ENCODE measurements around the gene HSD3B7. TPM values are rescaled to one million over a fixed set of nuclear protein-coding genes. Genes with fewer than 3 reads are reported as not detected.

Gene HSD3B7
- total RNA-seq, 2 experiments from 2014 or later = 1.6 to 2.2 TPM

- no peaks in the 10 kb centered on the region for H3K27me3 Mint-ChIP-seq
- H3K36me3 Mint-ChIP-seq (ENCODE audit: low read depth) = peaks cover 18% of the 10 kb centered on the region
- no peaks in the 10 kb centered on the region for H3K9me3 Mint-ChIP-seq (ENCODE audit: low read depth)
- DNase-seq (no peak), ATAC-seq (no peak)
- POLR2A ChIA-PET = interaction anchor here (1.0 kb wide), 1 partner anchor 158 kb away, joined by 3 read pairs; no protein-coding TSS in a partner anchor
- H3K27ac Mint-ChIP-seq = no peak overlapping the region
- no peak overlapping the region for H3K4me3 Mint-ChIP-seq
- peaks cover 3% of the 10 kb centered on the region for H3K4me1 Mint-ChIP-seq
- intact Hi-C loops (cut with DNase I, micrococcal nuclease) = loop anchor here (10.0 kb wide), 2 partner anchors 111 to 311 kb away; partner anchors contain the start of gene VKORC1 (in 1 of the 2)
- CTCF ChIA-PET = interaction anchor here (0.5 to 5.2 kb wide), 24 partner anchors 9 to 885 kb away, joined by 3 to 35 read pairs (median 4); no protein-coding TSS in a partner anchor
Observed at GRCh38 chr16:30983898-30984610, 953 bp upstream of the HSD3B7 start.

- ChIA-PET POLR2A (interaction anchor here (0.5 to 1.0 kb wide), 4 partner anchors 88 to 457 kb away, joined by 3 to 4 read pairs (median 3); partner anchors contain the start of genes ZNF646, ZNF668 and ZNF843), CTCF (interaction anchor here (0.5 to 5.2 kb wide), 22 partner anchors 9 to 883 kb away, joined by 3 to 35 read pairs (median 4); no protein-coding TSS in a partner anchor)
- Mint-ChIP-seq H3K27me3 (no peaks in the 10 kb centered on the region), H3K36me3 (ENCODE audit: low read depth) (peaks cover 18% of the 10 kb centered on the region), H3K4me3 (no peak overlapping the region), H3K27ac (peak overlapping the region; percentile 31), H3K9me3 (ENCODE audit: low read depth) (no peaks in the 10 kb centered on the region), H3K4me1 (peaks cover 3% of the 10 kb centered on the region)
- intact Hi-C loops (cut with DNase I, micrococcal nuclease) = loop anchor here (1.0 to 10.0 kb wide), 7 partner anchors 89 to 883 kb away; partner anchors contain the start of genes VKORC1 (in 1 of the 2), ZNF646 (in 1 of the 2) and ZNF668 (in 1 of the 2)
- DNase-seq (peak; percentile 39), ATAC-seq (peak; percentile 40)
Observed at GRCh38 chr16:30985401-30986128, 558 bp downstream of the HSD3B7 start.

GRCh38 chr16:30986129-30986991, 1.4 kb downstream of the HSD3B7 start:
- no peak for DNase-seq
- CTCF ChIA-PET = interaction anchor here (0.6 to 5.2 kb wide), 10 partner anchors 8 to 474 kb away, joined by 3 to 35 read pairs (median 4); no protein-coding TSS in a partner anchor
- no peak overlapping the region for H3K27ac Mint-ChIP-seq
- peaks cover 3% of the 10 kb centered on the region for H3K4me1 Mint-ChIP-seq
- intact Hi-C loops (cut with DNase I, micrococcal nuclease) = loop anchor here (10.0 kb wide), 2 partner anchors 108 to 308 kb away; partner anchors contain the start of gene VKORC1 (in 1 of the 2)
- POLR2A ChIA-PET = interaction anchor here (0.5 to 0.8 kb wide), 3 partner anchors 88 to 456 kb away, joined by 3 to 4 read pairs (median 3); partner anchors contain the start of genes ZNF646, ZNF668 and ZNF843
- peaks cover 13% of the 10 kb centered on the region for H3K36me3 Mint-ChIP-seq (ENCODE audit: low read depth)
- no peak overlapping the region for H3K4me3 Mint-ChIP-seq
- H3K9me3 Mint-ChIP-seq (ENCODE audit: low read depth) = no peaks in the 10 kb centered on the region
- no peak for ATAC-seq
- H3K27me3 Mint-ChIP-seq = no peaks in the 10 kb centered on the region

DNA sequence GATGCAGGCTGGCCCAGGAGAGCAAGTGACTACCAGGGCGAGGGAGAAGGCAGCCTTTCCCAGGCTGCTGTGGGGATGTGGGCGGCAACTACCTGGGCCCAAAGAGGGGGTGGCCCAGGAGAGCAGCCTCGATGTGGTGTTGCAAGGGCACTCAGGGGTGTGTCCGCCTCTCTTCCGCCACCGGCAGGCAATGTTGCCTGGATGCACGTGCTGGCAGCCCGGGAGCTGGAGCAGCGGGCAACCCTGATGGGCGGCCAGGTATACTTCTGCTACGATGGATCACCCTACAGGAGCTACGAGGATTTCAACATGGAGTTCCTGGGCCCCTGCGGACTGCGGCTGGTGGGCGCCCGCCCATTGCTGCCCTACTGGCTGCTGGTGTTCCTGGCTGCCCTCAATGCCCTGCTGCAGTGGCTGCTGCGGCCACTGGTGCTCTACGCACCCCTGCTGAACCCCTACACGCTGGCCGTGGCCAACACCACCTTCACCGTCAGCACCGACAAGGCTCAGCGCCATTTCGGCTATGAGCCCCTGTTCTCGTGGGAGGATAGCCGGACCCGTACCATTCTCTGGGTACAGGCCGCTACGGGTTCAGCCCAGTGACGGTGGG, 2.7 kb downstream of the HSD3B7 start:
- CTCF ChIA-PET = no interaction called here
- ATAC-seq (no peak), DNase-seq (no peak)
- POLR2A ChIA-PET = no interaction called here
- intact Hi-C loops (cut with DNase I, micrococcal nuclease) = loop anchor here (10.0 kb wide), 2 partner anchors 107 to 307 kb away; partner anchors contain the start of gene VKORC1 (in 1 of the 2)
- no peak overlapping the region for H3K4me3 Mint-ChIP-seq
- no peaks in the 10 kb centered on the region for H3K9me3 Mint-ChIP-seq (ENCODE audit: low read depth)
- H3K36me3 Mint-ChIP-seq (ENCODE audit: low read depth) = peaks cover 10% of the 10 kb centered on the region
- H3K4me1 Mint-ChIP-seq = peaks cover 3% of the 10 kb centered on the region
- no peak overlapping the region for H3K27ac Mint-ChIP-seq
- no peaks in the 10 kb centered on the region for H3K27me3 Mint-ChIP-seq

DNA sequence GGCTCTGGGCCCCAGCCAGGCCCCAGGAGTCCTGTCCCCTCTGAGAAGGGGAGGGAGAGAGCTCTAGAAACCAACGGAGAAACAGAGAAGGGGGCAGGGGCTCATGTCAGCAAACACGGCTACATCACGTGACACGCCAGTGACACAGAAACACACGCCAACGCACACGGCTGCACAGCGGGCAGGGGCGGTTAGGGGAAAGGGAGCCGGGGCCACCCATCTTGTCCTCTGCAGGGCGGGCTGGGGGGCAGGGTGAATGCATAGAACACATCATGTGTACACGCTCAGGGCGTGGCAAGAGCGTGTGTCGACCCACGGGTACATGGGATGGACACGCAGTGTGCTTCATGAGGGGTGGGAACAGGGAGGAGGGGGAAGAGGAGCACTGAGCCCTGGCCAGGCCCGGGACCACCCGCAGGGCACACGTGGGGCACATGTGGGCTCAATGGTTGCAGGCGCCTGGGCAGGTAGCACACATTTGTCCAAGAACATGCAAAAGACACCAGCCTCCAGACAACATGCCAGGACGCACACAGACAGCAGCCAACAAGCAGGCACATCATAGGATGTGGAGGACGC, 4.6 kb downstream of the HSD3B7 start:
- Mint-ChIP-seq H3K36me3 (ENCODE audit: low read depth) (peaks cover 3% of the 10 kb centered on the region), H3K4me3 (no peak overlapping the region), H3K27me3 (no peaks in the 10 kb centered on the region), H3K9me3 (ENCODE audit: low read depth) (no peaks in the 10 kb centered on the region), H3K4me1 (peaks cover 6% of the 10 kb centered on the region), H3K27ac (no peak overlapping the region)
- ATAC-seq (no peak), DNase-seq (no peak)
- ChIA-PET CTCF (interaction anchor here (0.6 kb wide), 1 partner anchor 32 kb away, joined by 3 read pairs; the partner anchor contains the start of gene SETD1A), POLR2A (interaction anchor here (0.6 kb wide), 1 partner anchor 189 kb away, joined by 7 read pairs; no protein-coding TSS in a partner anchor)
- intact Hi-C loops (cut with DNase I, micrococcal nuclease) = loop anchor here (10.0 kb wide), 5 partner anchors 55 to 875 kb away; partner anchors contain the start of gene VKORC1 (in 1 of the 2)

GRCh38 chr16:30990105-30990504, 5.1 kb downstream of the HSD3B7 start:
- peaks cover 7% of the 10 kb centered on the region for H3K4me1 Mint-ChIP-seq
- no peak for ATAC-seq
- ChIA-PET CTCF (no interaction called here), POLR2A (interaction anchor here (0.6 kb wide), 1 partner anchor 188 kb away, joined by 7 read pairs; no protein-coding TSS in a partner anchor)
- H3K9me3 Mint-ChIP-seq (ENCODE audit: low read depth) = no peaks in the 10 kb centered on the region
- DNase-seq = no peak
- H3K4me3 Mint-ChIP-seq = no peak overlapping the region
- H3K27me3 Mint-ChIP-seq = no peaks in the 10 kb centered on the region
- peaks cover 3% of the 10 kb centered on the region for H3K36me3 Mint-ChIP-seq (ENCODE audit: low read depth)
- no peak overlapping the region for H3K27ac Mint-ChIP-seq
- intact Hi-C loops (cut with DNase I, micrococcal nuclease) = loop anchor here in 1 of 2 experiments (10.0 kb wide), 3 partner anchors 55 to 875 kb away; no protein-coding TSS in a partner anchor

DNA sequence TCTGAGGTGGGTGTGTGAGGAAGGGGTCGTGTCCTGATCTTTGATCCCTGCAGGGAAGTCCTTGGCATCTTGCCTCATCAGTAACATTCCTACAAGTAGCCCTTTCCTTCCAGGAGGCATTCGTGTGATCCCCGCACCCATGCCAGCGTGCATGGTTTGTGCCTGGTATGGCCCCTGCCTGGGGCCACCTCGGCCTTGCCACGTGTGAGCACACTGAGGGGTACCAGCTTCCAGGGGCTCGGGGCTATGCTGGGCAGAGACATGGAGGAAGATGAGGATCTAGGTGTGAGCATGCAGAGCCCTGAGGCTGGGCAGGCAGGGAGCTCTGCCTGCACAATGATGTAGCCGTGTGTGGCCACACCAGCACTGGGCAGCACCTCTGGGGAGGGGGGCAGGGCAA, 6.0 kb downstream of the HSD3B7 start:
- no peak for ATAC-seq
- H3K4me1 Mint-ChIP-seq = peaks cover 8% of the 10 kb centered on the region
- CTCF ChIA-PET = interaction anchor here (0.7 kb wide), 1 partner anchor 454 kb away, joined by 3 read pairs; no protein-coding TSS in a partner anchor
- intact Hi-C loops (cut with DNase I, micrococcal nuclease) = loop anchor here in 1 of 2 experiments (10.0 kb wide), 3 partner anchors 54 to 874 kb away; no protein-coding TSS in a partner anchor
- peaks cover 3% of the 10 kb centered on the region for H3K36me3 Mint-ChIP-seq (ENCODE audit: low read depth)
- H3K27me3 Mint-ChIP-seq = no peaks in the 10 kb centered on the region
- POLR2A ChIA-PET = no interaction called here
- no peak overlapping the region for H3K4me3 Mint-ChIP-seq
- H3K9me3 Mint-ChIP-seq (ENCODE audit: low read depth) = no peaks in the 10 kb centered on the region
- DNase-seq = no peak
- H3K27ac Mint-ChIP-seq = no peak overlapping the region

DNA sequence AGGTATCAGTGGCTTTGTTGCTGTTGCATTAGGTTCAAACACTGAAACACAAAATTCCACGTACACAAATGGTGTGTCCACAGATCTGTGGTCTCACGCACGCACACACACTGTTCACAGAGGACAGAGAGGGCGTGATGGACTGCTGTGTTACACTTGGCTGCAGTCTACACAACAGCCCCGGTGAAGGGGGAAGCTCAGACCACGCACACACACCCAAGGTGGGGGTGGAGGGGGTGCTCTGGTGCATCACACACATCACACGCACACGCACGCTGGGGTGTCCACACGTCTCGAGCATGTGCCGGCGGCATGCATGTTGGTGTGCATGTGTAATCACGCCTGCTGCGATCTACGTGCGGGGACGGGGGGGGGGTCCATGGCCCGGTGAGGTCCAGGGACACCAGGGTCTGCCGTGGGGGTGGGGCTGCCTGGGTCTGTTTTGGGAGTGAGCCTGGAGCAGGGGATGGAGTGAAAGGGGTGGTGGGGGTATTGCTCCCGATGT, 7.3 kb downstream of the HSD3B7 start:
- Mint-ChIP-seq H3K36me3 (ENCODE audit: low read depth) (no peaks in the 10 kb centered on the region), H3K9me3 (ENCODE audit: low read depth) (no peaks in the 10 kb centered on the region), H3K4me3 (no peak overlapping the region), H3K27me3 (peaks cover 3% of the 10 kb centered on the region), H3K27ac (no peak overlapping the region), H3K4me1 (peaks cover 16% of the 10 kb centered on the region)
- DNase-seq (no peak), ATAC-seq (no peak)
- CTCF ChIA-PET = interaction anchor here (0.6 kb wide), 1 partner anchor 171 kb away, joined by 3 read pairs; no protein-coding TSS in a partner anchor
- POLR2A ChIA-PET = no interaction called here
- intact Hi-C loops (cut with DNase I, micrococcal nuclease) = loop anchor here in 1 of 2 experiments (10.0 kb wide), 3 partner anchors 52 to 872 kb away; no protein-coding TSS in a partner anchor

- H3K27me3 Mint-ChIP-seq = peaks cover 3% of the 10 kb centered on the region
- intact Hi-C loops (cut with DNase I, micrococcal nuclease) = loop anchor here in 1 of 2 experiments (10.0 kb wide), 3 partner anchors 52 to 872 kb away; no protein-coding TSS in a partner anchor
- ChIA-PET POLR2A (interaction anchor here (0.6 kb wide), 2 partner anchors 186 to 274 kb away, joined by 3 read pairs; partner anchors contain the start of gene FUS), CTCF (interaction anchor here (0.6 to 1.1 kb wide), 5 partner anchors 9 to 170 kb away, joined by 3 read pairs; no protein-coding TSS in a partner anchor)
- H3K27ac Mint-ChIP-seq = no peak overlapping the region
- no peaks in the 10 kb centered on the region for H3K9me3 Mint-ChIP-seq (ENCODE audit: low read depth)
- no peak overlapping the region for H3K4me3 Mint-ChIP-seq
- H3K36me3 Mint-ChIP-seq (ENCODE audit: low read depth) = no peaks in the 10 kb centered on the region
- peaks cover 16% of the 10 kb centered on the region for H3K4me1 Mint-ChIP-seq
- ATAC-seq = no peak
- no peak for DNase-seq
Observed at GRCh38 chr16:30992931-30993816, 8.2 kb downstream of the HSD3B7 start.
